ENCODE measurements around the gene MAGI1. TPM values are rescaled to one million over a fixed set of nuclear protein-coding genes. Genes with fewer than 3 reads are reported as not detected.
A peak's percentile ranks its signal among the peaks of the same experiment; 100 is the strongest.

Gene MAGI1
- polyA plus RNA-seq, 1 donor: 14.9 TPM

GRCh38 chr3:65787827-65788226 is 250.9 kb downstream of the MAGI1 start:
- DNase-seq: no peak

GRCh38 chr3:65787340-65787739 is 251.4 kb downstream of the MAGI1 start:
- no peak for DNase-seq

- no peak for DNase-seq
Observed at GRCh38 chr3:65786890-65787289, 251.8 kb downstream of the MAGI1 start.

- peak; percentile 44 for DNase-seq
Observed at GRCh38 chr3:65785065-65785645, 253.6 kb downstream of the MAGI1 start.

- DNase-seq: no peak
Observed at GRCh38 chr3:65783117-65783516, 255.6 kb downstream of the MAGI1 start.

GRCh38 chr3:65781594-65781993 is 257.1 kb downstream of the MAGI1 start:
- no peak for DNase-seq

GRCh38 chr3:65779390-65779789 is 259.3 kb downstream of the MAGI1 start:
- no peak for DNase-seq

- DNase-seq: no peak
Observed at GRCh38 chr3:65778968-65779367, 259.8 kb downstream of the MAGI1 start.

- no peak for DNase-seq
Observed at GRCh38 chr3:65777050-65777449, 261.7 kb downstream of the MAGI1 start.

GRCh38 chr3:65776494-65776893 is 262.2 kb downstream of the MAGI1 start:
- DNase-seq: no peak

- DNase-seq: no peak
Observed at GRCh38 chr3:65776081-65776480, 262.6 kb downstream of the MAGI1 start.

- DNase-seq: no peak
Observed at GRCh38 chr3:65772758-65773157, 266.0 kb downstream of the MAGI1 start.

- no peak for DNase-seq
Observed at GRCh38 chr3:65767551-65767950, 271.2 kb downstream of the MAGI1 start.

- no peak for DNase-seq
Observed at GRCh38 chr3:65762235-65762580, 276.5 kb downstream of the MAGI1 start.

GRCh38 chr3:65761446-65762234 is 277.1 kb downstream of the MAGI1 start:
- no peak for DNase-seq

- DNase-seq: no peak
Observed at GRCh38 chr3:65758876-65759598, 279.7 kb downstream of the MAGI1 start.

- DNase-seq: no peak
Observed at GRCh38 chr3:65758438-65758837, 280.3 kb downstream of the MAGI1 start.

- DNase-seq: no peak
Observed at GRCh38 chr3:65752636-65753035, 286.1 kb downstream of the MAGI1 start.

- no peak for DNase-seq
Observed at GRCh38 chr3:65751123-65751700, 287.5 kb downstream of the MAGI1 start.

GRCh38 chr3:65749066-65749465 is 289.7 kb downstream of the MAGI1 start:
- no peak for DNase-seq

- no peak for DNase-seq
Observed at GRCh38 chr3:65748326-65748725, 290.4 kb downstream of the MAGI1 start.

GRCh38 chr3:65746848-65747247 is 291.9 kb downstream of the MAGI1 start:
- no peak for DNase-seq

- DNase-seq: no peak
Observed at GRCh38 chr3:65745306-65745705, 293.4 kb downstream of the MAGI1 start.

Data from hindlimb muscle (tissue), 1 donor.